Stomach (tissue), 4 donors: ENCODE results near the gene PACS2.

Experiments used
- EP300 ChIP-seq: sonication (generic); formaldehyde crosslinking; IDR thresholded peaks from one replicate; pipeline ENCODE4 v1.6.1; 2017; ENCODE audit warnings: antibody characterized with exemption
- POLR2A ChIP-seq, 4 donors: fragments of 450-650 bp; IDR thresholded peaks; one replicate each; pipeline ENCODE4 v1.6.1; 2016; ENCODE audit warnings: antibody characterized with exemption in 4 of 4, control low read depth in 2 of 4, mild to moderate bottlenecking in 1 of 4, moderate library complexity in 1 of 4
- POLR2AphosphoS5 ChIP-seq, 3 donors: sonication (generic); formaldehyde crosslinking; IDR thresholded peaks; one replicate each; pipeline ENCODE4 v1.6.1; 2016; ENCODE audit warnings: antibody characterized with exemption in 3 of 3
- TF ChIP-seq, protein P1 (sequence below), 7 experiments: fragments of 450-650 bp in 4 of 7; fragments of 200-600 bp in 3 of 7; sonication (generic) in 3 of 7; IDR thresholded peaks; one replicate each; pipeline ENCODE4 v1.5.1; 2016 to 2019; ENCODE audit warnings: antibody characterized with exemption in 7 of 7, control low read depth in 2 of 7, mild to moderate bottlenecking in 1 of 7

DNA sequence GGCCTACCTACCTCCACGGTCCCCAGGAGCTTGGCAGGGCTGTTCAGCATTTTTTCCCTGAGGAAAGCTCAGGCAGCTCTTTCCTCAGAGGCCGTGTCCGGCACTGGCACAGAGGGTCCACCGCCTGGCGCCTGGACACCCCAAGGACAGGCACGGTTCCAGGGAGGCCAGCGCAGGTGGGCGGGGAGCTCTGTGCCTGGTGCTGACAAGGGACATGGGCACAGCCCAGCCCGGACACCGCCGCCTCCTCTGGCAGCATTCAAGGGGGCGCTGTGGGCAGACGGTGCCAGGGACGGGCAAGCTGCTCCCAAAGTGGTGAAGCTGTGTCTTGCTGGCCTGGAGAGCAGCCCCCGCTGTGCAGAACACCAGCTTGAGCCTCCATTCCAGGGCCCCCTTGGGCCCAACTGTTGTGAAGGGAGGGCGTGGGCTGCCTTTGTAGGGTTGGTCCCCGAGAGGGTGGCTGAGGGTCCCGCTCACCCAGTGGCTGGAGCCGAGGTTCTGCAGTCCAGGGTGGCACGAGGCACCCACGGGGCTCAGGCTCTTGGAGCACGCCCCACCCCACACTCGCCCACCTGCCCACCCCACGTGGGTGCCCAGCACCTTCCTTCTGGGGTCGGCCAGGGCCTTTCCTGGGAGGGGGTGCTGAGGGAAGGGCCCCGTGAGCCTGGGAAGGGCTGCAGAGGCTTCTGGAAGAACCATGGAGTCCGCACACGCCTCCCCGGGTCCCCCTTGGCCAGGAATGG, 54.5 kb downstream of the PACS2 start:
- TF ChIP-seq, protein P1, sequence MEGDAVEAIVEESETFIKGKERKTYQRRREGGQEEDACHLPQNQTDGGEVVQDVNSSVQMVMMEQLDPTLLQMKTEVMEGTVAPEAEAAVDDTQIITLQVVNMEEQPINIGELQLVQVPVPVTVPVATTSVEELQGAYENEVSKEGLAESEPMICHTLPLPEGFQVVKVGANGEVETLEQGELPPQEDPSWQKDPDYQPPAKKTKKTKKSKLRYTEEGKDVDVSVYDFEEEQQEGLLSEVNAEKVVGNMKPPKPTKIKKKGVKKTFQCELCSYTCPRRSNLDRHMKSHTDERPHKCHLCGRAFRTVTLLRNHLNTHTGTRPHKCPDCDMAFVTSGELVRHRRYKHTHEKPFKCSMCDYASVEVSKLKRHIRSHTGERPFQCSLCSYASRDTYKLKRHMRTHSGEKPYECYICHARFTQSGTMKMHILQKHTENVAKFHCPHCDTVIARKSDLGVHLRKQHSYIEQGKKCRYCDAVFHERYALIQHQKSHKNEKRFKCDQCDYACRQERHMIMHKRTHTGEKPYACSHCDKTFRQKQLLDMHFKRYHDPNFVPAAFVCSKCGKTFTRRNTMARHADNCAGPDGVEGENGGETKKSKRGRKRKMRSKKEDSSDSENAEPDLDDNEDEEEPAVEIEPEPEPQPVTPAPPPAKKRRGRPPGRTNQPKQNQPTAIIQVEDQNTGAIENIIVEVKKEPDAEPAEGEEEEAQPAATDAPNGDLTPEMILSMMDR (IDR thresholded peaks at IDR 0.05) = no peak
- TF ChIP-seq POLR2A (IDR thresholded peaks at IDR 0.05) = no peak
- no peak for TF ChIP-seq POLR2AphosphoS5 (IDR thresholded peaks at IDR 0.05)
- TF ChIP-seq EP300 = no peak
